SKM-1 (cell line): ENCODE results near the gene MLKL.
"Not testable (repeated sequence)": the region's sequence is repeated elsewhere in the genome, so short reads cannot be mapped to it uniquely, and the experiment has no call there.

Experiments
- DNase-seq: peaks from one replicate; lab custom pipeline; 2025; ENCODE audit not compliant: unreplicated experiment; lab: John Stamatoyannopoulos, UW

The MLKL gene

DNA sequence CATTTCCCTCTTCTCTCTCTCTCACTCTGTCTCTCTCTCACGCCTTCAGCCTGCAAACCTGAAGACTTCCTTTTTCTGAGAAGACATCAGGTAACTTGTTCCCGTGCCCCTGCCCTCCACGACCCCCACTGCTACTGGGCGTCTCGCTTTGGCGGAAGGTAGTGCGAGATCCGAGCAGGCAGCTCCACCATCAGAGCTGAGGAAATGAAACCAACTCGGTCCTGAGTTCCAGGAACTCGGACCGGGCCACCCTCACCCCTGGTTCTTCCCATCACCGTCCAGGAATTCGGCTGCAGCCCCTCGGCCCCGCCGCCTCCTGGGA is 585 bp downstream of the MLKL start:
- DNase-seq = no peak

DNA sequence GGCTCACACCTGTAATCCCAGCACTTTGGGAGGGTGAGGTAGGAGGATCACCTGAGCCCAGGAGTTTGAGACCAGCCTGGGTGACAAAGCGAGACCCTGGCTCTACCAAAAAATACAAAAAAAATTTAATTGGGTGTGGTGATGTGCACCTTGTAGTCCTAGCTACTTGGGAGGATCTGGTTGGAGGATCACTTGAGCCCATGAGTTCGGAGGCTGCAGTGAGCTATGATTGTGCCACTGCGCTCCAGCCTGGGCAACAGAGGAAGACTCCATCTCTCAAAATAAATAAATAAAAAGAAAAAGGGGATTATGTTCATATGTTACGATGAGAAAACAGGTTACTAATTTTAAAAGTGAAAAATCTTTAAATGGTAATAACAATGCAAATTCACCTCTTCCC is 996 bp downstream of the MLKL start:
- no peak for DNase-seq

DNA sequence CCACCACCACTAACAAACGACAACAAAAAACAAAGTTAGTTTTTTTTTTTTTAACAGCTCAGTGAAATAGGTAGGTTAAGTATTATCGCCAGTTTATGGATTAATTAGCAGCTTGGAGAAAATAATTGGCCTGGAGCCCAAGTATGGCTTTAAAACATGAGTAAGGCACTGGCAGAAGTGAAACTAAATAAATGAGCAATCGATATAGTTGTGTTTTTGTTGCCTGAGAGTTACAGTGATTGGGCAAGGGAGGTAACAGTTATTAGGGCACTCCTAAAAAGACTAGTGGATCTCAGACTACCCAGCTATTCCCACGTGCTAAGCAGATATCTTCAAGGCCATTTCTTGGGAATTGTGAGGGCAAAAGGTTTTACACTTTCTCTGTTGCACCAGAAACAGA is 2.4 kb downstream of the MLKL start:
- DNase-seq = no peak

DNA sequence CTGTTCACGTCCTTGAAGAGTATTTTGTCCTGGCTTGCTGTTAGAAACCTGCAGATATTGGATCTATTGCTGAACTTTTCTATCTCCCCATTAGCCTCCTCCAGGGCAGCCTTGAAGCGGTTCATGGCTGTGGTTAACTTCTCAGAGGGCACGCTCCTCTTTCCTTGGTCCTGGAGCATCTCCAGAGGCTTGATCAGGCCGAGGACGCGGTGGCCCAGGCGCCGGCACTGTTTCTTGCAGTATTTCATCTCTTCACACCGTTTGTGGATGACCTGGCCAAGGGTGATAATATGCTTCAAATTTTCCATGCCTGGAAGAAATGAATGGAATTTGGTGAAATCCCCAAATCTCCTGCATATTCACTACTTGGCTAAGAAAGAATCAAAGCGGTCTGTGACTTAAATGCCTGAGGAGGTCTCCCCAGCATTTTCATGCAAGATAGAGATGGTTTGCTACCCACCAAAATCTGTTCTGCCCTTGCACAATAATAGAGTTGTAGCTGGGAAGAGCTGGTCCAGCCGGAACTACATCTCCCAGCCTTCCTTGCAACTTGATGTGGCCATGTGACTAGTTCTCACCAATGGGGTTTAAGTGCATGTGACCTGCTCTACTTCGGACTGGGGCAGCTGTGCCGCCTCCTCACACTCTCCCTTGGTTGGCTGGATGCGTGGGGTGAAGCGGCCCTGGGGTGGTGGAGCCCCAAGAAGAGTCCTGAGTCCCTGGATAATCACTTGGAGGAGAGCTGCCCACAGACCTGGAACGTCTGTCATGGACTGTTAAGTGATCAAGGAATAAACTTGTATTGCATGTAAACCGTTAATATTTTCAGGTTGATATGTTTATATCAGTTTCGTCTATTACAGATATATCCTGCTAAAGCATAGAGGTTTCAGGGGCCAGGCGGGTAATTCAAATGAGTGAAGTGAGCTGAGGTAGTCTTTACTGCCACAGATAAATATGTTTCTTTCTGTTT is 4.9 kb downstream of the MLKL start:
- peak; percentile 74 for DNase-seq

DNA sequence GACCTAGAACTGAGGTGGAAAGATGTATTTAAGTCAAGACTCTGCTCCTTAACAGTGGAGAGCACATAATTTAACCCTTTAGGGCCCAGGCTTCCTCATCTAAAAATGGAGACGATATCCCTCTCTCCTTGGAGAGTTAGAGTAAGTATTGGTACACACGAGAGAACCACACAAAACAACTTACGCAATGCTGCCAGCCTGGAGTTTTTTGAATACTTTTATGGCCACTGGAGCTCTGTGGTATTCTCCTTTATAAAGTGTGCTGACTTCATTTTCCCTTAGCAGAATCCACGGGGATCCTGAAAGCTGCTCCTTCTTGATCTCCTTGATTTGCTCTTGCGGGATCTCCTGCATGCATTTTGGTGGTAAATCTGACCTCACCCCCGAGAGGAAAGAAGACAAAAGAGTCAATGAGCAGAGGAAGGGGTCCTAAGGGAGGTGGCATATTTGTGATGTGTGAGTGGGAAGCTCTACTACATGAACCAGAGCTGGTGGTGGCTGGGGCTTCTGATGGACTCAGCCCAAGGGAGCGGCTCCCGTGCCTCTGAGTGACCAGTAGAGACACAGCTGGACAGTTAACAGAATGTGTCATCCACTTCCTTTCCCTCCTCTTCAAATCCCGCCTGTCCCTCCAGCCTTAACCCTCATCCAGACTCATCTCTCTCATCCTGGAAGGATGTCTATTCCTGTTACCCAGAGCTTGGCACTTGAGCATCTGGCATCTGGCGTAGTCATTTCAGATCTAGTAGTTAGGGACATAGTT is 9.4 kb downstream of the MLKL start:
- DNase-seq = no peak

DNA sequence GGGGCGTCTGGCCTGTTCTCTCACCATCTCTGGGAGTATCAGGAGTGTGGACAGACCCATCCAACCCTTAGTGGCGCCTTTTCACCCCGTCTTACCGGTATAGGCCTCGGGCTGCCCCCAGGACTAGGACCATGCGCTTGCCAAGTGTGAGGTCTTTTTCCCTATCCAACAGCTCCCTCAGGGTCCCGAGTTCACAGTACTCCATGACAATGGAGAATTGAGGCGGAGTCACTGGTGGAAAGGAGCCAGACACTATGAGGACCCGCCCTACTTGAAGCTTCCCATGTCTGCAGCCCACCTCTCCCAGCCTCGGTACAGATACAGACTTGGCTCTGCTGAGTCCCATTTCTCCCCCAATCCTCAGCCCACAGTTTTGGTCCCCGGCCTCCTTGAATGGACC is 18.1 kb downstream of the MLKL start:
- no peak for DNase-seq

DNA sequence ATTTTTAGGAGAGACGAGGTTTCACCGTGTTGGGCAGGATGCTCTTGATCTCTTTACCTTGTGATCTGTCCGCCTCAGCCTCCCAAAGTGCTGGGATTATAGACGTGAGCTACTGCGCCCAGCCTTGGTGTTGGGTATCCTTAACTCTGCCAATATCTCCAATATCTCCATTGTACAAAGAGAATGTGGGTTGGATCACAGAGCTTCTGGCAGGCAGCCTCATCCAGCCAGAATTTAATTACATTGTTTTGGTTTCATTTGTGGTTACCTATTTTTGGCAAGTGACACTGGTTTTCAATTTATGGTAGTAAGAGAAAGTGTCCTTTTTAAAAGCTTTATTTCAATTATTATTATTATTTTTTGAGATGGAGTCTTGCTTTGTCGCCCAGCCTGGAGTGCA is 20.0 kb downstream of the MLKL start:
- no peak for DNase-seq

DNA sequence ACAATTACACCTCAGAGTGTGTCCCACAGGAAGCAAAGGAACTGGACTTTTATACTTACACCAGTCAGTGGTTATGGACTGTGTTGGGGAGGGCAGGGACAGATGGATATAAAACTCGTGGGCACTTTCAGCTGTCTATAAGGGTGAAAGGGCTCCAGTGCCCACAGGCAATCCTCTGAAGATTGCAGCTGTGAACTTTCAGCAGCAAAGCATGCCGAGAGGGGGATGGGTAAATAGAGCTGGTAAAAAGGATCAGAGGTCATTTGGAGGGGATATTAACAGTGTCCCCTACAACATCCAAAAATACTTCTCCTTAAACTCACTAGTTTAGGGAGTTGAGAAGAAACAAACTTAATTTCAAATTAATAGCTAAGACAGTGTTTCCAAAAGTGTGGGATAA is 20.7 kb downstream of the MLKL start:
- DNase-seq = no peak

DNA sequence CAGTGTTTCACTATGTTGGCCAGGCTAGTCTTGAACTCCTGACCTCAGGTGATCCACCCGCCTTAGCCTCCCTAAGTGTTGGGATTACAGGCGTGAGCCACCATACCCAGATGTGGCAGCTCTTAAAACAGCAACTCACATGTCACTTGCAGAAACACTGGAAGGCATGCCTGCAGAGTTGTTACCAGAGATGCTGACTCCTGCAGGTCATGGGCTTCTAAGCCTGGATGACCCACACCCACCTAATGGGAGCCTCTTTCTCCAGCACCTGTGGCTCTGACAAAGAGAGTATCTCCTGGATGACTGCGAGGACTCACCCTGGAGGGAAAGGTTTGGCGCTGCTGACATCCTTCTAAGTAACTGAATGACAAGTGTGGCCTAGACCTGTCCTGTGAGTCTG is 22.8 kb downstream of the MLKL start:
- DNase-seq = no peak

DNA sequence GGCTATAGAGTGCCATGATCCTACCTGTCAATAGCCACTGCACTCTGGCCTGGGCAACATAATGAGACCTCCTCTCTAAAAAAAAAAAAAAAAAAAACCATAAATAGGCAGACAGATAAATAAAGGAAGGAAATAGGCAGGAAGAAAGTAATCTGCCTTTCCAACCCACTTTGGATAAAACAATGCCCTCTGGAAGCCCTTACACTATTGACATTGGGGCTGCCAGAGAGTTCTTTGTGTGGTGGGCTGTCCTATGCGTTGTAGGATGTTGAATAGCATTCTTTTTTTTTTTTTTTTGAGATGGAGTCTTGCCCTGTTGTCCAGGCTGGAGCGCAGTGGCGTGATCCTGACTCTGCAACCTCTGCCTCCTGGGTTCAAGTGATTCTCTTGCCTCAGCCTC is 26.8 kb downstream of the MLKL start:
- DNase-seq = no peak

DNA sequence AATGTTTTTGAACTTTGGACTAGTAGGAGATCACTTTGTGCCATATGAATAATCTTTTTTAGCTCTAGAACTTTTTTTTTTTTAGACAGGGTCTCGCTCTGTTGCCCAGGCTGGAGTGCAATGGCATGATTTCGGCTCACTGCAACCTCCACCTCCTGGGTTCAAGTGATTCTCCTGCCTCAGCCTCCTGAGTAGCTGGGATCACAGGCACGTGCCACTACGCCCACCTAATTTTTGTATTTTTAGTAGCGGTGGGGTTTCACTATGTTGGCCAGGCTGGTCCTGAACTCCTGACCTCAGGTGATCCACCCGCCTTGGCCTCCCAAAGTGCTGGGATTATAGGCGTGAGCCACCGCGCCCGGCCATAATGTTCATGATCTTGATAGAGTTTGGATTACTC is 31.8 kb downstream of the MLKL start:
- not testable (repeated sequence) for DNase-seq

DNA sequence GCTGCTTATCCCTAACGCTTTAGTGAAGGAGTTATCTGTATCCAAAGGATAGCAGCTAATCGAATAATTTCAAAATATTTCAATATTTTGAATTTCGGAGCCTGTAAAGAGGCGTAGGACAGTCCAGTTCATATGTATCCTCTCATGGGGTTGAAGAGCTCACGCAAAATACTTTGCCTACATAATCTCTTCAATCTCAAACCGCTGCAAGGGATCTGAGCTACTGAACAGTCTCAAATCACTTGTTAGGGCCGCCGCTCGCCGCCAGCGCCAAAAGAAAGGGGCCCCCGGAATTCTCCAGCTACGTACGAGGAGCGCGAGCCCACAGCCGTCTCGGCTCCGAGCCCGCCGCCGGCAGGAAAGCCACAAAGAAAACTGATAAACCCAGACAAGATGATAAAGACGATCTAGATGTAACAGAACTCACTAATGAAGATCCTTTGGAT is 33.4 kb downstream of the MLKL start:
- DNase-seq = no peak

DNA sequence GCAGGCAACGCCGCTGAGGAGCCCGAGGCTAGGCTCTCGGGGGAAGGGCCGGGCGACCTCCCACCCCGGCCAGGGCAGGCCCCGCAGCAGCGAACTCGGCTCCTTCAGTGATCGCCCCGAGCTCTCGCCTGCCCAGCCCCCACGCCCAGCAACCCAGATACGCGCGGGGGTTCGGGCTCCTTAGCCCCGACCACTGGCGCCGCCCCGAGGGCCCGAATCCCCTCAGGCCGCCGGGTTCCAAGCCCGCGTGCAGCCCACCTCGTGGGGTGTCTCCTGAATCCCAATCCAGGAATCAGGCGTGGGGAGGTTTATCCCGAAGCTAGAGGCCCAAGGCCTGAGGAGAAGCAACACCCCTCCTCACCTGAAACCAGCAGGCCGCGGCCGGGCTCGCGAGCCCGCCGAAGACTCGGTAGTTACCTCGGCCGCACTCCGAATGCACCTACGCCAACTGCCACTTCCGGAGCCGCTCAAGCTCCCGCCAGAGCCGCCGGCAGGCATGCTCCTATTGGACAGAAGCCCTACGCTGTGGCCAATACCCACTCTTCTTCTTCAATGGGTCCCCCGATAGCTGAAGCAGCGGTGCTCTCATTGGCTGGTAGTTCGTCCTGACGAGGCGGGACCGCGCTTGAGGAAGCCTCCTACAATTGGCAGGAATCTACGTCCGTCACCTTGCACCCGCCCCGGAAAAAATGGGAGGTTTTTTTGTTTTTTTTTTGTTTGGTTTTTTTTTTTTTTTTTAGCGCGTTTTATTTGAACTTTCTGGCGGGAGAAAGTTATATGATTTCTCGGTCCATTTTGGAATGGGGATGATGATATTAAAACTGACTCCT is 34.0 kb downstream of the MLKL start, which contains the start of gene RFWD3:
RFWD3 (minus strand) TSS at position 453 of the 830 bp plus-strand sequence. CDS start 5,428 bp downstream, outside the sequence.
- peak; percentile 94 for DNase-seq

DNA sequence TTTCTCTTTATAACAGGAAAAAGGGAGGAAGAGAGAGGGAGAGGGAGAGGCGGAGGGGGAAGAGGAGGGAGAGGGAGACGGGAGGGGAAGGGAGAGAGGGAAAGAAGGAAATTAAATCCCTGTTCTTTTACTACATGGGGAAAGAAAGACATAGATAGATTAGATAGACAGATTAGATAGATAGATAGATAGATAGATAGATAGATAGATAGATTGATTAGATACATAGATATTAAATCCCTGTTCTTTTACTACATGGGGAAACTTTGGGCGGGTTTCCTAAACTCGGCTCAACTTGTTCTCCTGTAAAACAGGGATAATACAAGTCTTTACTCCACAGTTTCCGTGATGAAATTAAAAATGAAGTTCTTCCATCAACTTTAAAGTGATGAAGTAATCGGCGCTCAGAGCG is 34.6 kb downstream of the MLKL start:
- DNase-seq = no peak

DNA sequence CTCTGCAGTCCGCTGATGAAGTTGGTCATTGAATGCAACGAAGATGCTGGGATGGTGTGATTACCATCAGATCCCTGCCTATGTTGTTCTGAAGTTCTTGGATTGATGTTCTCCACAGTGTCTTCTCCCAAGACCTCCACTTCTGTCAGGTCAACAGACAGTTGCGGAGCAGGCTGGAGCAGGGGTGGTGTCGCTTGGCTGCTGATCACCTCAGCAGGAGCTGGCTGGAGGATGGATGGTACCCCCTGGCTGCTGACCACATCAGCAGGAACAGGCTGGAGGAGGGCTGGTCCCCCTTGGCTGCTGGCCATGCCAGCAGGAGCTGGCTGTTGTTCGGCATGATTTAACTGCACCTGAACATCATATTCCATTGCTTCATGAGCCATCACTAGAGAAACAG is 39.6 kb downstream of the MLKL start:
- no peak for DNase-seq

DNA sequence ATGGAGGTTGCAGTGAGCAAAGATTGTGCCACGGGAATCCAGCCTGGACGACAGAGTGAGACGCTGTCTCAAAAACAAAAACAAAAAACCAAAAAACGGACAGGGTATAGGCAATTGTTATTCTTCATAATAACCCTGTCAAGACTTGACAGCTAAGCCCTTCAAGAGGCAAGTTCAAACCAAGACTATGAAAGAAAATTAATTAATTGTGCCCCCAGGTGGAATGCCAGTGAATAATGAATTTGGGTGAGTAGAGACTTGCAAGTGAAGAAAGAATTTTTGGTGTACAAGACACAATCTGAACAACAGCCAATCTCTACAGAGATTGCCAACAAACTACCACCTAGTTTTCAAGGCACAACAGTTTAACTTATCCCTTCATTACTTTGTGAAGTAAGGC is 40.3 kb downstream of the MLKL start:
- no peak for DNase-seq

DNA sequence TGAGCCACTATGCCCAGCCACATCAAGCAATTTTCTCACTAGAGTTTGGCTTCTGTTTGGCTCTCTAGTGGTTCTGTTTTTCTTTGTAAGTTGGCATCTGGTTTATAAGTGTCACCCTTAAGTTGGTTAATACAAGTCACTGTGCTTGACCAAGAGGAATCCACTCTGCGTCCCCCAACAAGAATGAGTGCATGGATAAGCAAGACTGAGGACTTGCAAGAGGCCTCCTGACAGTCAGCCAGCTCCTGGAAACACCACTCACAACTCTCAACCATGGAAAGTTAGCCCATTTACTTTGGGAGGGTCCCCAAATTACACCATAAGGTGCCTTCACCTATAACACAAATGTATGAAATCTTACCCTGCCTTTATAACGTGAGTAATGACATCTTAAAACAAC is 41.6 kb downstream of the MLKL start:
- DNase-seq = no peak

DNA sequence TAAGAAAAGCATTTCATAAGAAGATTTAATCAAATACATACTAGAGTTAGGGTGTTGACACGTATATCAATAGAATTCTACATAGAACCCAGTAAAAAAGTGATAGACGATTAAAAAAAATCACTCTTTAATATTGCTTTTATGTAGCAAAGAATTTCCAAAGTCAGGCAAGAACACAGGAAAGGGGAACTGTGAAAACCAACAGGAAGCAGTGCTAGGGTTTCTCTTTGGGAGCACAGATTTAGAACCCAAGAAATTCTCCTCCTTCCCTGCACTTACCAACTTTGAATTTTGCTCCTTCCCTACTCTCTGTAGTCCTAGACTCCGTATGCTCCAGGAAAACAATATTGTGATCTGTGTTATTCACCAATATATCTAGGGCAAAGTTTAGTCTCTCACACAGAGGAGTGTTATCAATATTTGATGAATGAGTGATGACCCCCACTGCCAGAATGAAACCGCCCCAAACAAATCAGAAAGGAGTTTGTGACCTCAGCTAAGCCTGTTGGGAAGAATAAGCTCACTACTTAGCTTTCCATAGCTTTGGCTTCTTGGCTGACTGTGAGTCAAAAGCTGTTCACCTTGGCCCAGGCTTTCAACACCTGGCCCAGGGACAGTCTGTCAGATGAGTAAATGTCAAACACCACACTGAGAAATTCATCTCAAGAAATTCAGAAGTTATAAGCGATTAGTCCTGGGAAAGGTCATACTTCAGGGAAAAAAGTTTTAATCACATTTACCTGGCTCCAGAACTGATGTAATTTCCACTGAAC is 42.6 kb downstream of the MLKL start:
- DNase-seq = no peak

DNA sequence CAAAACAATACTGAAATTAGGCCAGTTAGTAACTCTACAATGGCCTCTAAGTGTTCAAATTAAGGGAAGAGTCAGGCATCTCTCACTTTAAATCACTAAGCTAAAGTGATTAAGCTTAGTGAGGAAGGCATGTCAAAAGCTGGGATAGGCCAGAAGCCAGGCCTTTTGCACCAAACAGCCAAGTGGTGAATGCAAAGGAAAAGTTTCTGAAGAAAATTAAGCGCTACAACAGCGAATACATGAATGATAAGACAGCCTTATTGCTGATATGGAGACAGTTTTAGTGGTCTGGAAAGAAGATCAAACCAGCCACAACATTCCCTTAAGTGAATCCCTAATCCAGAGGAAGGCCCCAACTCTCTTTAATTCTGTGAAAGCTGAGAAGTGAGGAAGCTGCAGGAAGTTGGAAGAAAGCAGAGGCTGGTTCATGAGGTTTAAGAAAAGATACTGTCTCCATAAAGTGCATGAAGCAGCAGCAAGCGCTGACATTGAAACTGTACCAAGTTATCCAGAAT is 46.1 kb downstream of the MLKL start:
- no peak for DNase-seq

DNA sequence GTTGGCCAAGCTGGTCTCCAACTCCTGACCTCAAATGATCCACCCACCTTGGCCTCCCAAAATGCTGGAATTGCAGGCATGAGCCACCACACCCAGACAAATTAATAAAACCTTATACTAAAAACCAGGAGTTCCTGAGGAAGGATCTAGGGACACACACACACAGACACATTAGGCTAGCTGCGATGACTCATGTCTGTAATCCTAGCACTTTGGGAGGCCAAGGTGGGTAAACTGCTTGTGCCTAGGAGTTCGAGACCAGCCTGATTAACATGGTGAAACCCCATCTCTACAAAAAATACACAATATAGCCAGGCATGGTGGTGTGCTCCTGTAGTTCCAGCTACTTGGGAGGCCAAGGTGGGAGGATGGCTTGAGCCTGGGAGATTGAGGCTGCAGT is 47.8 kb downstream of the MLKL start:
- DNase-seq = not testable (repeated sequence)
